Hypothalamus (tissue), 51 donors: ENCODE measurements around the gene SFT2D1.
A peak's percentile ranks its signal among the peaks of the same experiment; 100 is the strongest.

Source experiments
- DNase-seq, 51 donors: peaks; one replicate each; lab custom pipeline; 2025; lab: John Stamatoyannopoulos, UW

The SFT2D1 gene

DNA sequence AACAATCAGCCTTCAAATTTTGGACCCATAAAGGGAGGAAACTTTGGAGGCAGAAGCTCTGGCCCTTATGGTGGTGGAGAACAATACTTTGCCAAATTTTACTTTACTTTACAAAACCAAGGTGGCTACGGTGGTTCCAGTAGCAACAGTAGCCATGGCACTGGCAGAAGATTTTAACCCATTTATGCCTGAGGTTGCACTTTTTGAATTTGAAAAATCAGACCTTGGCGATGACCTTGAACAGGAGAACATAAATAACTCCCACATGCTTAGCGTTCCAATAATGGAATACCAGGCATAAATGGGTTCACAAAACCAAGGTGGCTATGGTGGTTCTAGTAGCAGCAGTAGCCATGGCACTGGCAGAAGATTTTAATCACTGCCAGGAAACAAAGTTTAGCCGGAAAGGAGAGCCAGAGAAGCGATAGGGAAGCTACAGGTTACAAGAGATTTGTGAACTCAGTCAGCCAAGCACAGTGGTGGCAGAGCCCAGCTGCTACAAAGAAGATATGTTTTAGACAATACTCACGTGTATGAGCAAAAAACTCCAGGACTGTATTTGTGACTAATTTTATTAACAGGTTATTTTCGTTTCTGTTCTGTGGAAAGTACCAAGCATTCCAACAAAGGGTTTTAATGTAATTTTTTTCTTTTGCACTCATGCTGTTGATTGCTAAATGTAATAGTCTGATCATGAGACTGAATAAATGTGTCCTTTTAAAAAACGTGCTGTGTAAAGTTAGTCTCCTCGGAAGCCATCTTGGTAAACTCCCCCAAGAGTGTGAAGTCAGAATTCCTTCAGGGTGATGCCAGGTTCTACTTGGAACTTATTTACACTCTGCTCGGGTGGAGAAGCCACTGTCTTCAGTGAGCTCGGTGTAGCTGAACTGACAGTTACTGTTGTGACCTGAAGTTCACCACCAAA, 6.7 kb downstream of the SFT2D1 start:
- no peak for DNase-seq

DNA sequence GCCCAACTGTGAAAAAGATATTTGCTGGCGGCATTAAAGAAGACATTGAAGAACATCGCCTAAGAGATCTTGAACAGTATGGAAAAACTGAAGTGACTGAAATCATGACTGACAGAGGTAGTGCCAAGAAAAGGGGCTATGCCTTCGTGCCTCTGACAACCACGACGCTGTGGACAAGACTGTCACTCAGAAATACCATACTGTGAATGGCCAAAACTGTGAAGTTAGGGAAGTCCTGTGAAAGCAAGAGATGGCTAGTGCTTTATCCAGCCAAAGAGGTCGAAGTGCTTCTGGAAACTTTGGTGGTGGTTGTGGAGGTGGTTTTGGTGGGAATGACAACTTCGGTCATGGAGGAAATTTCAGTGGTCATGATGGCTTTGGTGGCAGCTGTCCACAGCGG, 7.5 kb downstream of the SFT2D1 start:
- DNase-seq = no peak

GRCh38 chr6:166333172-166333995, 9.0 kb downstream of the SFT2D1 start:
- no peak for DNase-seq

GRCh38 chr6:166331503-166332415, 10.6 kb downstream of the SFT2D1 start:
- peak in 1 of 51 donors; percentile 17 for DNase-seq

- DNase-seq = peak in 40 of 51 donors; percentile 7 to 87 (median 67)
These were observed 11.7 kb downstream of the SFT2D1 start for GRCh38 chr6:166330612-166331011.

- DNase-seq = no peak
These were observed 16.8 kb downstream of the SFT2D1 start for GRCh38 chr6:166325383-166326042.

DNA sequence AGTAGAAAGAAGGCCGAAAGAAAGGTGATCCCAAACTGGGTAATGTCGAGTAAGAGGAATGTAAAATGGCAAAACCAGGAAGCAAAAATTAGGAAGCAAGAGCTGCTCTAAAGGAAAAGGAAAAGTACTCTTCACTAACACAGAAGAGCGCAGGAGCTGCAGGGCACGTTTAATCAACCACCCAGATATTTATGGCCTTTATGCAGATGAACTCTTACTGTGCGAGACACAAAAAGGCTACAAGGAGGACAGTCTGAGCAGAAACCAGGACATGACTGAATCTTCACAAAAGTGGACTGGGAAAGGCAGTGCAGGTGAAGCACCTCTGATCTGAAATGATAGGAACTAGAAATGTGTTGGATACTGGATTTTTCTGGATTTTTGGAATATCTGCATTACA, 18.9 kb downstream of the SFT2D1 start:
- no peak for DNase-seq

- no peak for DNase-seq
These were observed 23.4 kb downstream of the SFT2D1 start for GRCh38 chr6:166318649-166319600.

DNA sequence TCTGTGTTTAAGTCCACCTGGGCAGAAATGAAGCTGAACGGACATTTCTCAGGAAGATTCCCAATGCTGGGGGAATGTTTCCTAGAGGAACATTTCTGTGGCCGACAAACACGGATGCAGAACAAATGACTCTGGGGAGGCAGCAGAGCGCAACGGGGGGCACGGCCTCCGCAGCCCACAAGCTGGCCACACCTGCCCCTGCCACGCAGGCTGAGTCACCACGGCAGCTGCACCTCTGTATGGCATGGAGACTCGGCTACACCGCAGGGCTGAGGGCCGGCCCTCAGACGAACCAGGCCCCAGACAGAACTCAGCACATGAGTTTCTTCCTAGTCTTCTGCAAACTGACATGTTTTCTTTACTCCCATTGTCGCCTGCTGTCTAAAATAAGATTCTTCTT, 24.1 kb downstream of the SFT2D1 start:
- no peak for DNase-seq

DNA sequence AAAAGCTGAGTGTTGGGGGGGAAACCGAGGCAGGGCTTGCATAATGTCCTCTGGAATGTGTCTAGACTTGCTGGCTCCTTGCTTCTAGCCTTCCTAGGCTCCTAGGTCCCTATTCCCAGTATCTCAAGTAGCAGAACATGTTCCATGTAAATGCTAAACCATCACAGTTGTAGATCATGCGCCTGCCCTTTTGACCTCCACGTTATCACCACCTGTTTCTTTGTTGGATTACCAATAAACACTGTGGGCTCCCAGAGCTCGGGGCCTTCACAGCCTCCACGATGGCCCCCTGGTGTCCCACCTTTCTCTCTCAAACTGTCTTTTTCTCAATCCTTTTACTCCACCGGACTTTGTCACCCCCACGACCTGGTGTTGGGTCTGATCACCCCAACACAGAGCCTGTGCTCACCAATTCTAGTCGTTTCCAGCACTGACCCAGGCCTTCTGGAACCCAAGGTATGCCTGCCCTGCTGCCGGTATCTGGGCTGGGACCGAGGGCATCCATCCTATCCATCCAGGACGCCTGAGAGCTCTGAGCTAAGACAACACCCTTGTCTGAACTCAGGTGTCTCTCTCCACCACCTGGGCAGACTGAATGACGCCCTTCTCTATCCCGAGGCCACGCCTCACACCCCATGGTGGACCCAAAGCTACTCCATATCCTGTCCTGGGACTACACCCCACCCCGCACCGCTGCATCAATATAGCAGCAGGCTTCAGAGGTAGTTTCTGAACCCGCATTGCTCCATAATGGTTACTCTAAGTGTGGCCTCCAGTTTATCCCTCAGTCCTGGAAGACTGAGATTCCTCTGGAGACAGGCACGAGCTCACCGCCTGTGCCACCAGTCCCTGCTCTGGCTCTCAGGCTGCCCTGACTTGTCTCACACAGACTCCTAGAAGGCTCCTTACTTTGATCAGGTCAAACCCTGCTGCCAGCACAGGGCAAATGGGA, 24.8 kb downstream of the SFT2D1 start:
- no peak for DNase-seq

DNA sequence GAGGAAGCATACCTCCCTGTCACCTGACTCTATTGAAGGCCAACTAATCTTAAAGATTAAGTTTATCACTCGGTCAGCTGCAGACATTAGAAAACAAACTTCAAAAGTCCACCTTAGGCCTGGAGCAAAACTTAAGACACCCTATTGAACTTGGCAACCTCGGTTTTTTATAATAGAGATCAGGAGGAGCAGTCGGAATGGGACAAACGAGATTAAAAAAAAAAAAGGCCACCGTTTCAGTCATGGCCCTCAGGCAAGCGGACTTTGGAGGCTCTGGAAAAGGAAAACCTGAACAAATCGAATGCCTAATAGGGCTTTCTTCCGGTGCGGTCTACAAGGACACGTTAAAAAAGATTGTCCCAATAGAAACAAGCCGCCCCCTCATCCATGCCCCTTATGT, 26.9 kb downstream of the SFT2D1 start:
- no peak for DNase-seq

- no peak for DNase-seq
These were observed 27.9 kb downstream of the SFT2D1 start for GRCh38 chr6:166314454-166314853.

DNA sequence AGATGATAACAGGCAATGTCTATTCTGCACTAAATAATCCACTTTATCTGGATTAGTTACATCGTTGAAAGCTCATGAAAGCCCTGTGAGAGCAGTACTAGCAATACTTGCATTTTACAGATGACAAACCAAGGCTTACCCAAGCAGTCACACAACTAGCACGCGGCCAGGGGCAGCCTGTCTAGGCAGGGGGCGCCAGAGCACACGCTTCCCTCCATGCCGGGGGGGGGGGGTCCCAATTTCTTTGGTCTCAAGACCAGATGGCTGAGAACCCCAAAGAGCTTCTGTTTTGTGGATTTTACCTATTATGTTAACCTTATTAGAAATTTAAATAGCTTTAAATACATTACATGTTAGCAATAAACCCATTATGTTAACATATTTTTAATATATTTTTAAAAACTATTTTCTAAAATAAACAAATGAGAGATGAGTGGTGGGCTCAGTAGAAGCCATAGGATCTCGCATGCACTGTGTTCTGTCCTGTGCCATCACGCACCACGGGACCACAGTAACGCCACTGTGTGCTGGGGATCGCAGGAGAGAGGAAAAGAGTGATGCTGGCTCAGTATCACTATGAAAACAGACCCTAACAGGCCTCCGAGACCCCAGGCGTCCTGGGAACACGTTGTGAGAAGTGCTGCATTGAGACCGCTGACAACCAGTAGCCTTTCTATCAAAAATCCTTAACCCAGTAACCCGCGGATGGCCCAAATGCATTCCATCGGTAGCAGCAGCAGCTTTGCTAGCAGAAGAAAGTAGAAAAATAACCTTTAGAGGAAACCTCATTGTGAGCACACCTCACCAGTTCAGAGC, 28.9 kb downstream of the SFT2D1 start:
- DNase-seq = peak in 16 of 51 donors; percentile 8 to 73 (median 42)

DNA sequence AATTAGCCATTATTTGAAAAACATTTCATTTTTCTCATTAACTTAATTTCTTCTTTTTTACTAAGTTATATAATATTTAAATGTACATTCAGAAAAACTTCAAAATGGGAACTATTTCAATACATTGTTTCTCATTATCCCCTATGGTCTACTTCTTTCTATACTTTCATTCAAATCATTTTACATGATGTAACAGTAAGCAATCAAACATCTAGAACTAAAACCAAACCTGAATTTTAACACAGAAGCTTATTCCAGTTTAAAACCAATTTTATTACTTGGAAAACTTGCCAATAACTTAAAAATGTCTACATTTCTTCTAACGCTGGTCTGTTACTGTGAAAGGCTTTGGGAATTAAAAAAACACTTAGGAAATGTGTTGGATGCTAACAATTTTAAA, 29.5 kb downstream of the SFT2D1 start:
- DNase-seq = no peak

DNA sequence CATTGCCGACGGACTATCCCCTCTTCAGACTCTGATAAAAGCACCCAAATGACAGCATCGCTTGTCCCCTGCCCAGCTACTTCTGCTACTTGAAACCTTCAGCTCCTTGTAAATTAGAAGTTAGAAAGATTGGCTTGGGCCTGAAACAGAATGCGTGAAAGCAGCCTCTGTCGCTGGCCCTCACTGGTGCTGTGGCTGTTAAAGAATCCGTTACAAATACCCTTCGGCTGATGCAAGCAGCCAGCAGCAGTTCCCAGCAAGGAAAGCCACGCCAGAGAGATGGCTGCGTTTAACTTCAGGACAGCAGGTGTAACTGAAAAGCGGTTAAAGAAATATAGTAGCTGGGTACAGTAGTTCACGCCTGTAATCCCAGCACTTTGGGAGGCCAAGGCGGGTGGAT, 31.7 kb downstream of the SFT2D1 start:
- no peak for DNase-seq

GRCh38 chr6:166309977-166310376, 32.4 kb downstream of the SFT2D1 start:
- DNase-seq = no peak
